Psoas muscle (tissue), 8 donors: ENCODE results near the gene PEX5. TPM values are rescaled to one million over a fixed set of nuclear protein-coding genes. Genes with fewer than 3 reads are reported as not detected.

Experiments used
- ATAC-seq, 4 donors: fragments of 200-7000 bp; cut with Tn5 transposase; one replicate each; pipeline ENCODE4 v1.9.1; 2020; ENCODE audit warnings: moderate library complexity in 3 of 4, mild to moderate bottlenecking in 2 of 4
- DNase-seq, 2 donors: peaks; one replicate each; pipeline ENCODE4 v3.0.0-alpha.2; 2020
- H3K27ac ChIP-seq: fragments of 200-600 bp; one replicate; pipeline ENCODE4 v1.8.0; 2022
- H3K27me3 ChIP-seq, 3 donors: fragments of 200-600 bp in 1 of 3; one replicate each; pipeline versions ENCODE4 v1.6.1 to v1.8.0; 2013 to 2022; ENCODE audit warnings: low read length in 2 of 3, mild to moderate bottlenecking in 2 of 3, moderate library complexity in 1 of 3; ENCODE audit not compliant: insufficient read depth in 3 of 3
- H3K36me3 ChIP-seq, 2 donors: fragments of 200-600 bp in 1 of 2; one replicate each; pipeline versions ENCODE4 v1.6.1 to v1.8.0; 2013 to 2022; ENCODE audit warnings: low read depth in 1 of 2, mild to moderate bottlenecking in 1 of 2, moderate library complexity in 1 of 2; ENCODE audit not compliant: insufficient read depth in 1 of 2
- H3K4me1 ChIP-seq: fragments of 200-600 bp; one replicate; pipeline ENCODE4 v1.8.0; 2022
- H3K4me3 ChIP-seq: fragments of 200-600 bp; one replicate; pipeline ENCODE4 v1.8.0; 2022; ENCODE audit warnings: mild to moderate bottlenecking
- H3K9me3 ChIP-seq: fragments of 200-600 bp; one replicate; pipeline ENCODE4 v1.8.0; 2022
- CTCF ChIP-seq: fragments of 200-600 bp; IDR thresholded peaks from one replicate; pipeline ENCODE4 v1.8.0; 2022; ENCODE audit warnings: antibody characterized with exemption
- WGBS, 3 donors: extraction: QIAGEN DNeasy Blood & Tissue Kit; methylation state at CpG; one replicate each; pipeline versions ENCODE4 v1.1.6 to v1.1.7; 2013; 5-methylcytosine and 5-hydroxymethylcytosine counted together
- intact Hi-C, 2 donors: fragments of 100-400 bp; cut with DNase I; formaldehyde crosslinking; loops; one replicate each; pipeline versions ENCODE4 v1.11.0 to v1.14.2; 2022
- polyA plus RNA-seq, 3 donors: library from polyadenylated mRNA; stranded (reverse); fragments of 200-250 nt; gene quantifications; one replicate each; pipeline ENCODE4 v1.2.3, GENCODE V29; 2013
- total RNA-seq, 4 donors: library from RNA; stranded (reverse); fragmentation: NEBNext Ultra II Directional in 2 of 4; extraction: Animal tissue kit (Norgen Biotek cat#: 25700) in 2 of 4; gene quantifications; one replicate each; pipeline versions ENCODE4 v1.2.1 to v1.2.4, GENCODE V29; 2021 to 2023
- donor health status: healthy with polysubstance abuse.
- donor health status: DM: no; HTN: no; CAD: no; lungs with moderate emphysema.
- donor health status: Bipolar disorder and iron deficiency.
- donor health status: healthy.
- donor health status: DM: yes; HTN: yes; CAD: no.
- donor health status: DM: no; HTN: no; CAD: no.
- donor health status: DM: no; HTN: no; CAD: no.
- donor health status: DM: yes; HTN: yes; CAD: no.

The PEX5 gene
- total and polyA plus RNA-seq, 7 donors: 51.9 to 103 (median 87.7) TPM

GRCh38 chr12:7146906-7147305 lies 42.6 kb upstream of the PEX5 start:
- no peak for DNase-seq
- WGBS, 3 donors: 88 to 92% (median 92%) methylated on average over 7 of the region's 7 CpGs
- ATAC-seq: no peak
- no peaks in the 10 kb centered on the region for H3K9me3 ChIP-seq
- intact Hi-C loops: loop anchor here in 1 of 2 donors (10.0 kb wide), 1 partner anchor 488 kb away; no protein-coding TSS in a partner anchor
- no peaks in the 10 kb centered on the region for H3K36me3 ChIP-seq
- H3K27me3 ChIP-seq: no peaks in the 10 kb centered on the region
- H3K4me3 ChIP-seq: no peak overlapping the region
- TF ChIP-seq CTCF: no peak
- H3K27ac ChIP-seq: no peak overlapping the region
- no peaks in the 10 kb centered on the region for H3K4me1 ChIP-seq

DNA sequence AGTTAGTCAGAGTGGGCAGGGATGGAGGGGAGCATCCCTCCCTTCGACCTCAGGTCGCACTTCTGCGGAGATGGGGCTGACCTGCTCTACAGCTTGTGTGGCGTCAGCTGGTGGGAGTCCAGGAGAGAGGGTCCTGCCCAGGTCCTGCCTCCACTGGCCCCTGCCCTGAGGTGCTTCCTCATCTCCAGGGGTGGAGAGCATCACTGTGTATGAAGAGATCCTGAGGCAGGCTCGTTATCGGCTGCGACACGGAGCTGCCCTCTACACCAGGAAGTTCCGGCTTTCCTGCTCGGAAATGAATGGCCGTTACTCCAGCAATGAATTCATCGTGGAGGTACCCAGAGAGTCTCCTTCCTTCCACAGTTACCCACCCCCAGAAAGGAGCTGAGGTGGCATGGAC lies 39.1 kb upstream of the PEX5 start:
- H3K4me3 ChIP-seq: no peak overlapping the region
- intact Hi-C loops: no loop called here
- ATAC-seq (no peak), DNase-seq (no peak)
- no peaks in the 10 kb centered on the region for H3K27me3 ChIP-seq
- 80 to 88% (median 86%) methylated on average over 12 of the region's 12 CpGs for WGBS, 3 donors
- no peaks in the 10 kb centered on the region for H3K36me3 ChIP-seq
- no peaks in the 10 kb centered on the region for H3K9me3 ChIP-seq
- no peak for TF ChIP-seq CTCF
- no peak overlapping the region for H3K27ac ChIP-seq
- H3K4me1 ChIP-seq: no peaks in the 10 kb centered on the region

- no peaks in the 10 kb centered on the region for H3K36me3 ChIP-seq
- H3K4me1 ChIP-seq: no peaks in the 10 kb centered on the region
- 91 to 96% (median 95%) methylated on average over 5 to 6 of the region's 6 CpGs for WGBS, 3 donors
- ATAC-seq: no peak
- H3K27ac ChIP-seq: no peak overlapping the region
- H3K4me3 ChIP-seq: no peak overlapping the region
- TF ChIP-seq CTCF: no peak
- no peak for DNase-seq
- intact Hi-C loops: no loop called here
- H3K9me3 ChIP-seq: no peaks in the 10 kb centered on the region
- H3K27me3 ChIP-seq: no peaks in the 10 kb centered on the region
Measured at GRCh38 chr12:7150841-7151240, 38.6 kb upstream of the PEX5 start.

DNA sequence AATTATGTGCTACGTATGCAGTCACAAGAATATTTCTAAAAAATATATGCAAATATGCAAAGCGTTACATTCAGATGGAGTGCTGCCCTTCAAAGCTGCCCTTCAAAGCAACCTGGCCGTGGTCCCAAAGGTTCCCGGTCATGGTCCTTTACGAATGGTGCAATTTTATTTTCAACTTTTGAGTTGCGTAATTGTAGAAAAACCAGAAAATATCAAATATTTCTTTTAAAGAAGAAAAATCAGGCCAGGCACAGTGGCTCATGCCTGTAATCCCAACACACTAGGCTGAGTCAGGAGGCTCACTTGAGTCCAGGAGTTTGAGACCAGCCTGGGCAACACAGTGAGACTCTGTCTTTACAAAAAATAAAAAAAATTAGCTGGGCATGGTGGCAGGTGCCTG lies 38.0 kb upstream of the PEX5 start:
- ATAC-seq (no peak), DNase-seq (no peak)
- H3K36me3 ChIP-seq: no peaks in the 10 kb centered on the region
- 61 to 87% (median 65%) methylated on average over 6 of the region's 6 CpGs for WGBS, 3 donors
- no peak for TF ChIP-seq CTCF
- no peaks in the 10 kb centered on the region for H3K27me3 ChIP-seq
- no peak overlapping the region for H3K4me3 ChIP-seq
- no peaks in the 10 kb centered on the region for H3K4me1 ChIP-seq
- H3K9me3 ChIP-seq: no peaks in the 10 kb centered on the region
- no peak overlapping the region for H3K27ac ChIP-seq
- intact Hi-C loops: no loop called here

DNA sequence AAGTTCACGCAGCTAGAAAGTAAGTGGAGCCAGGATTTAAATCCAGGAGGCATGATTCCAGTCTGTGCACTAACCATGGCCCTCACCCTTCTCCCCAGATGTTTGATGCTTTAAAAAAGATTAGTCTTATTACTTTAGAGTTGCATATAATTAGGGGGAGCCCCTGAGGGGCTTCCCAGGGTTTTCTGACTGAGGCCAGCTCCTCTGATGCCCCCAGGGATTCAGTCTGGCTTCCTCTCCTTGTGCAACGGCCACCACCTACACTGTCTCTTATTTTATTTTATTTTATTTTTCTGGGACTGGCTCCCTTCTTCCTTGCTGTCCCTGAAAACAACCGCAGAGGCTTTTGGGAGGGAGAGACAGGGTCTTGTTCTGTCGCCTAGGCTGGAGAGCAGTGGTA lies 36.7 kb upstream of the PEX5 start:
- no peak for TF ChIP-seq CTCF
- intact Hi-C loops: no loop called here
- ATAC-seq: no peak

More for the DNA sequence above, 36.7 kb upstream of the PEX5 start:
- DNase-seq: no peak
- H3K27me3 ChIP-seq: no peaks in the 10 kb centered on the region
- H3K4me1 ChIP-seq: no peaks in the 10 kb centered on the region
- H3K4me3 ChIP-seq: no peak overlapping the region
- no peak overlapping the region for H3K27ac ChIP-seq
- no peaks in the 10 kb centered on the region for H3K9me3 ChIP-seq
- 78 to 85% (median 80%) methylated on average over 4 of the region's 4 CpGs for WGBS, 3 donors
- no peaks in the 10 kb centered on the region for H3K36me3 ChIP-seq
